ENCODE results near the gene FRAT1. TPM values are rescaled to one million over a fixed set of nuclear protein-coding genes. Genes with fewer than 3 reads are reported as not detected.
"Not testable (repeated sequence)": the region's sequence is repeated elsewhere in the genome, so short reads cannot be mapped to it uniquely, and the experiment has no call there.

FRAT1 gene
- polyA plus RNA-seq, 3 donors = 17.0 to 34.4 (median 31.2) TPM

DNA sequence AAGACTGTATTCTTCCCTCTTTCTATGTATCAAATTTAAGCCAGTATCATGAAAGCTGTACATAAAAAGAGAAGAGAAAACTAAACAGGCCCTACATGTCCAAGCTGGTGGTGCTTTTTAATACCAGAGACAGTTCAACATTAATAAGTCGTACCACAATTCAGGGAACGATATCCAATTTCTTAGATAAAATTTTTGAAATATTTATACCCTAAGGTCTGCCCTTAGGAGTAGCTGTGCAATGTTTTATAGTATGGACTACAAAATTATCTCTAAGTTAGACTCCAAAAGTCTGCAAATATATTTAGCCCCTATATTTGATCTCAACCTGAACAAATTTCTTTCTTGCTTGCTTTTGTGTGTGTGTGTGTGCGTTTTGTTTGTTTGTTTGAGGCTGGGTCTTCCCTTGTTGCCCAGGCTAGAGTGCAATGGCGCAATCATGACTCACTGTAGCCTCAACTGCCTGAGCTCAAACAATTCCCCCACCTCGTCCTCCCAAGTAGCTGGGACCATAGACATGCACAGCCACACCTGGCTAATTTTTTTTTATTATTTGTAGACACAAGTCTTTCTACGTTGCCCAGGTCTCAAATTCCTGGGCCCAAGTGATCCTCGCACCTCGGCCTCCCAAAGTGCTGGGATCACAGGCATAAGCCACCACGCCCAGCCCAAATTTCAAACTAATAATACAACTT lies 39.8 kb upstream of the FRAT1 start:
- no peak overlapping the region for H2AFZ ChIP-seq (ENCODE audit: insufficient read depth, low read depth, low read length, poor library complexity, severe bottlenecking)
- peak; percentile 54 to 86 (median 77) for DNase-seq
- H3K36me3 ChIP-seq (replicated peaks in 1 of 2; ENCODE audit: control insufficient read depth in 1 of 2, insufficient read depth in 2 of 2, low read length in 2 of 2) = no peaks in the 10 kb centered on the region
- peaks cover 77% of the 10 kb centered on the region for H3K79me2 ChIP-seq (ENCODE audit: insufficient read depth, low read length)
- Mint-ChIP-seq H3K9me3 (no peaks in the 10 kb centered on the region), H3K4me1 (peaks cover 39% of the 10 kb centered on the region), H3K4me3 (peak overlapping the region in 1 of 2 donors; percentile 39), H3K27me3 (ENCODE audit: low read depth in 3 of 3) (peaks cover 0 to under 1% (median 0%) of the 10 kb centered on the region in 3 donors), H3K27ac (peak overlapping the region; percentile 74 to 93 (median 87)), H3K36me3 (peaks cover 0 to 7% of the 10 kb centered on the region in 2 donors)
- H3K4me3 ChIP-seq (replicated peaks in 1 of 3; ENCODE audit: low read depth in 2 of 3, low read length in 3 of 3) = no peak overlapping the region
- peaks cover 21 to 32% of the 10 kb centered on the region in 2 donors for H3K4me1 ChIP-seq (ENCODE audit: control insufficient read depth in 1 of 2, insufficient read depth in 2 of 2, low read length in 2 of 2)
- TF ChIP-seq, protein P1, sequence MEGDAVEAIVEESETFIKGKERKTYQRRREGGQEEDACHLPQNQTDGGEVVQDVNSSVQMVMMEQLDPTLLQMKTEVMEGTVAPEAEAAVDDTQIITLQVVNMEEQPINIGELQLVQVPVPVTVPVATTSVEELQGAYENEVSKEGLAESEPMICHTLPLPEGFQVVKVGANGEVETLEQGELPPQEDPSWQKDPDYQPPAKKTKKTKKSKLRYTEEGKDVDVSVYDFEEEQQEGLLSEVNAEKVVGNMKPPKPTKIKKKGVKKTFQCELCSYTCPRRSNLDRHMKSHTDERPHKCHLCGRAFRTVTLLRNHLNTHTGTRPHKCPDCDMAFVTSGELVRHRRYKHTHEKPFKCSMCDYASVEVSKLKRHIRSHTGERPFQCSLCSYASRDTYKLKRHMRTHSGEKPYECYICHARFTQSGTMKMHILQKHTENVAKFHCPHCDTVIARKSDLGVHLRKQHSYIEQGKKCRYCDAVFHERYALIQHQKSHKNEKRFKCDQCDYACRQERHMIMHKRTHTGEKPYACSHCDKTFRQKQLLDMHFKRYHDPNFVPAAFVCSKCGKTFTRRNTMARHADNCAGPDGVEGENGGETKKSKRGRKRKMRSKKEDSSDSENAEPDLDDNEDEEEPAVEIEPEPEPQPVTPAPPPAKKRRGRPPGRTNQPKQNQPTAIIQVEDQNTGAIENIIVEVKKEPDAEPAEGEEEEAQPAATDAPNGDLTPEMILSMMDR (IDR thresholded peaks at IDR 0.05) = no peak
- intact Hi-C loops (cut with micrococcal nuclease) = loop anchor here in 1 of 2 donors (5.0 kb wide), 1 partner anchor 53 kb away; the partner anchor contains the start of gene FRAT2
- WGBS (ENCODE audit: insufficient coverage) = 75% methylated on average over 6 of the region's 9 CpGs
- peak overlapping the region; percentile 6 for H3K4me2 ChIP-seq (replicated peaks; ENCODE audit: extremely low read depth, low read length, poor library complexity, severe bottlenecking)
- no peaks in the 10 kb centered on the region for H4K20me1 ChIP-seq (ENCODE audit: insufficient read depth, low read length)
- peak overlapping the region; percentile 20 to 79 for H3K27ac ChIP-seq (ENCODE audit: low read depth in 1 of 2, low read length in 2 of 2)
- no peaks in the 10 kb centered on the region for H3K9me3 ChIP-seq (replicated peaks in 1 of 2; ENCODE audit: control insufficient read depth in 1 of 2, insufficient read depth in 1 of 2, low read length in 2 of 2)
- H3K9ac ChIP-seq (ENCODE audit: insufficient read depth, low read length, poor library complexity, severe bottlenecking) = no peak overlapping the region
- no peaks in the 10 kb centered on the region for H3K27me3 ChIP-seq (ENCODE audit: control insufficient read depth in 2 of 2, insufficient read depth in 2 of 2, low read length in 2 of 2)

DNA sequence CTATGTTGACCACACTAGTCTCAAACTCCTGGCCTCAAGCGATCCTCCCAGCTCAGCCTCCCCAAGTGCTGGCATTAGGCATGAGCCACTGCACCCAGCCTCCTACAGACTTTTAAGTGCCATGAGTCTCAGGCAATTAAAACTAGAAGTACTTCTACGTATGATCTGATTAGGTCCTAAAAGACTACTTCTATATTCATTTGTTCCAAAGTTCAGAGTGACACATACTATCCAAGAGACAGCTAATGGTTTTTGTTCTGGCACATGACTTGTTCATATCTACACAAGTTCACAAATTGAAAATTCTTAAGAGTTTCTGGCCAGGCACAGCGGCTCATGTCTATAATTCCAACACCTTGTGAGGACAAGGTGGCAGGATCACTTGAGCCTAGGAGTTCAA lies 38.3 kb upstream of the FRAT1 start:
- Histone ChIP-seq H3K4me3 (replicated peaks in 1 of 3; ENCODE audit: low read depth in 2 of 3, low read length in 3 of 3) (no peak overlapping the region), H2AFZ (ENCODE audit: insufficient read depth, low read depth, low read length, poor library complexity, severe bottlenecking) (no peak overlapping the region), H4K20me1 (ENCODE audit: insufficient read depth, low read length) (no peaks in the 10 kb centered on the region), H3K9ac (ENCODE audit: insufficient read depth, low read length, poor library complexity, severe bottlenecking) (no peak overlapping the region), H3K79me2 (ENCODE audit: insufficient read depth, low read length) (peaks cover 85% of the 10 kb centered on the region), H3K4me1 (ENCODE audit: control insufficient read depth in 1 of 2, insufficient read depth in 2 of 2, low read length in 2 of 2) (peaks cover 19 to 35% of the 10 kb centered on the region in 2 donors), H3K27ac (ENCODE audit: low read depth in 1 of 2, low read length in 2 of 2) (no peak overlapping the region), H3K36me3 (replicated peaks in 1 of 2; ENCODE audit: control insufficient read depth in 1 of 2, insufficient read depth in 2 of 2, low read length in 2 of 2) (no peaks in the 10 kb centered on the region), H3K27me3 (ENCODE audit: control insufficient read depth in 2 of 2, insufficient read depth in 2 of 2, low read length in 2 of 2) (no peaks in the 10 kb centered on the region), H3K9me3 (replicated peaks in 1 of 2; ENCODE audit: control insufficient read depth in 1 of 2, insufficient read depth in 1 of 2, low read length in 2 of 2) (no peaks in the 10 kb centered on the region), H3K4me2 (replicated peaks; ENCODE audit: extremely low read depth, low read length, poor library complexity, severe bottlenecking) (no peak overlapping the region)
- Mint-ChIP-seq H3K4me3 (no peak overlapping the region), H3K36me3 (peaks cover 2 to 8% of the 10 kb centered on the region in 2 donors), H3K4me1 (peaks cover 37% of the 10 kb centered on the region), H3K9me3 (no peaks in the 10 kb centered on the region), H3K27ac (peak overlapping the region in 4 of 7 donors; percentile 37 to 74 (median 68)), H3K27me3 (ENCODE audit: low read depth in 3 of 3) (no peaks in the 10 kb centered on the region)
- DNase-seq = no peak
- WGBS (ENCODE audit: insufficient coverage) = 100% methylated on average over 2 of the region's 3 CpGs
- TF ChIP-seq, protein P1 (IDR thresholded peaks at IDR 0.05) = no peak
- intact Hi-C loops (cut with micrococcal nuclease) = no loop called here

DNA sequence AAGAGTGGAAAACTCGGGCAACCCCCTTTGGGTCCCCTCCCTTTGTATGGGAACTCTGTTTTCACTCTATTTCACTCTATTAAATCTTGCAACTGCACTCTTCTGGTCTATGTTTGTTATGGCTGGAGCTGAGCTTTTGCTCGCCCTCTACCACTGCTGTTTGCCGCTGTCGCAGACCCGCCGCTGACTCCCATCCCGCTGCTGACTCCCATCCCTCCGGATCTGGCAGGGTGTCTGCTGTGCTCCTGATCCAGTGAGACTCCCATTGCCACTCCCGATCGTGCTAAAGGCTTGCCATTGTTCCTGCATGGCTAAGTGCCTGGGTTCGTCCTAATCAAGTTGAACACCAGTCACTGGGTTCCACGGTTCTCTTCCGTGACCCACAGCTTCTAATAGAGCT lies 29.0 kb upstream of the FRAT1 start:
- H3K27me3 ChIP-seq (ENCODE audit: control insufficient read depth in 2 of 2, insufficient read depth in 2 of 2, low read length in 2 of 2); H2AFZ ChIP-seq (ENCODE audit: insufficient read depth, low read depth, low read length, poor library complexity, severe bottlenecking); H3K9me3 Mint-ChIP-seq; H4K20me1 ChIP-seq (ENCODE audit: insufficient read depth, low read length); DNase-seq; H3K27me3 Mint-ChIP-seq (ENCODE audit: low read depth in 3 of 3); H3K4me3 ChIP-seq (replicated peaks in 1 of 3; ENCODE audit: low read depth in 2 of 3, low read length in 3 of 3); H3K27ac ChIP-seq (ENCODE audit: low read depth in 1 of 2, low read length in 2 of 2); H3K4me2 ChIP-seq (replicated peaks; ENCODE audit: extremely low read depth, low read length, poor library complexity, severe bottlenecking); H3K4me3 Mint-ChIP-seq; H3K36me3 ChIP-seq (replicated peaks in 1 of 2; ENCODE audit: control insufficient read depth in 1 of 2, insufficient read depth in 2 of 2, low read length in 2 of 2); H3K9me3 ChIP-seq (replicated peaks in 1 of 2; ENCODE audit: control insufficient read depth in 1 of 2, insufficient read depth in 1 of 2, low read length in 2 of 2); H3K9ac ChIP-seq (ENCODE audit: insufficient read depth, low read length, poor library complexity, severe bottlenecking): not testable (repeated sequence)
- intact Hi-C loops (cut with micrococcal nuclease) = loop anchor here in 1 of 2 donors (5.0 kb wide), 1 partner anchor 42 kb away; the partner anchor contains the start of gene FRAT2
- Mint-ChIP-seq H3K4me1 (peaks cover 29% of the 10 kb centered on the region), H3K27ac (peak overlapping the region in 3 of 7 donors; percentile 10 to 70 (median 42)), H3K36me3 (peaks cover 11 to 30% of the 10 kb centered on the region in 2 donors)
- H3K4me1 ChIP-seq (ENCODE audit: control insufficient read depth in 1 of 2, insufficient read depth in 2 of 2, low read length in 2 of 2) = peaks cover 12 to 13% of the 10 kb centered on the region in 2 donors
- H3K79me2 ChIP-seq (ENCODE audit: insufficient read depth, low read length) = peaks cover 68% of the 10 kb centered on the region
- 99% methylated on average over 12 of the region's 13 CpGs for whole genome bisulfite sequencing (ENCODE audit: insufficient coverage)
